Stimulated activated CD4-positive, alpha-beta T cell treated with anti-CD3 and anti-CD28 coated beads, Interleukin-2, amount 100 ng/mL, for 4 hours (primary cell): Measurements from ENCODE around the gene LTV1.

Experiments
- DNase-seq: peaks from one replicate; pipeline ENCODE4 v3.0.0-alpha.2; 2020; ENCODE audit warnings: low read depth

Gene LTV1

DNA sequence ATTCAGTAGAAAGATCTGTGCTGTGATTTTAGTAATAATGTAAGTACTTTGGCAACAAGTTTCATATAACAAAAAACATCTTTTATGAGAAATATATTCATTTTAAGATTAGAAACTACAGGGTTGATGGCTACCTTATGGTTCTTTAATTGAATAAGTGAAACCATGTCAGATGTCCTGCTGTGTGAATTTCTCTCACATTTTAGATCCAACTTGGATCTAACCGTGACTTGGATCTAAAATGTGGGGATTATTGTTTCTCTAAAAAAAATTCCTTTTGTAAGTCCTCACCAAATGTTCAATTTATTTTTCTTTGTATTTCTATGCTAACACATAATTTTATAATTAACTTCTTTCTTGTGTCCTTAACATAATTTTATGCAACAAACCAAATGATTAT lies 51.5 kb downstream of the LTV1 start:
- DNase-seq: no peak

GRCh38 chr6:143896126-143896860 lies 53.2 kb downstream of the LTV1 start:
- DNase-seq: no peak

DNA sequence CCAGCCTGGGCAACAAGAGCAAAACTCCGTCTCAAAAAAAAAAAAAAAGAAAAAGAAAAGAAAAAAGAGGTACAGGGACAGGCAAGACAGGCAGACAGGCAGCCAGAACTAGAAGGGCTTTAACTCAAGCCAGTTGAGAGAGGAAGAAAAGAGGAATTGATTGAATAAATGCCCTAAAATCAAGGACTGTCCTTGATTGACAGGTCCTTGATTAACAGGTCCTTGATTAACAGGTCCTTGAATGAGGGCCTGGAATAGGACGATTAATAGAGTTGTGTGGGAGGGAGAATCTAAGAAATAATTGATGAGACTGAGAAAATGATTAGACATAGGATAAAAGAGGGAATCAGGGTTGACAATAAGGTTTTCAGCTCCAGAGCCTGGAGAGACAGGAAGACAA lies 57.2 kb downstream of the LTV1 start:
- no peak for DNase-seq

DNA sequence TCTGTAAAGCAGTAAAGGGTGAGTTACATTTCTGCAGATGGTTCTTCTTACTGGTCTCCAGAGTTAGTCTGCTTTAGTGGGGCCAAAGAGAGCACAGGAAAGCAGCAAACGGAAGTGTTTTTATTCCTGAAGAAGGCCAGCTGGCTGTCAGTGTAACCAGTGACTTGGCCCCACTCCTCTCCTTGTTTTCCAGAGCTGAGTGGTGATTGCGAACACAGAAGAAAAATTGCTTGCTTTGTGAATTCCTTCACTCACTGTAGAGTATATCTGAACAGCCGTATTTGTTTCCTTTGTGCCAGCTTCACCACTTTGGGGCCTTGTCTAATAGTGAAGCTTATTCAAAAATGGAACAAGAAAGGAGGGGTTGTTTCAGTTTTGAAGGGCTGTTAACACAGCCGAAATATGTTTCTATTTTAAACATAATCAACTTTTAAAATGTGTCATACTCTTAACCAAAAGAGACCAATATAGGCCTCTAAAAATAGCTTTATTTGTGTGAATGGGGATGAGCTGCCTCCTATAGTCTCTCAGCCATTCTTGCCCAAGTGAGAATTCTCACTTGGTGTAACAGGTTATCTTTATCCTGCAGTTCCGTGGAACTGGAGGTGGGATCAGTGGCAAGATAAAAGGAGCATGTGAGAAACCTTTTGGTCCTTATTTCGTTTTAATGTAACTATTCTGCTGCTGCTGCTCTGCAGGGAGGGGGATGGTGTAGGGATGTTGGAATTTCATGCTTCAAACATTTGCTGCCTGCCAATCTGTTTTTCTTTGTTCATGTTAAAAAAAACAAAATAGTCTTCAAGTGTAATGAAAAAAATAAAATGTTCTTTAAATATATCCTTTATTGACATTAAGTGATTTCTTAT lies 59.0 kb downstream of the LTV1 start:
- no peak for DNase-seq

- no peak for DNase-seq
These were observed 59.7 kb downstream of the LTV1 start for GRCh38 chr6:143902827-143903226.

DNA sequence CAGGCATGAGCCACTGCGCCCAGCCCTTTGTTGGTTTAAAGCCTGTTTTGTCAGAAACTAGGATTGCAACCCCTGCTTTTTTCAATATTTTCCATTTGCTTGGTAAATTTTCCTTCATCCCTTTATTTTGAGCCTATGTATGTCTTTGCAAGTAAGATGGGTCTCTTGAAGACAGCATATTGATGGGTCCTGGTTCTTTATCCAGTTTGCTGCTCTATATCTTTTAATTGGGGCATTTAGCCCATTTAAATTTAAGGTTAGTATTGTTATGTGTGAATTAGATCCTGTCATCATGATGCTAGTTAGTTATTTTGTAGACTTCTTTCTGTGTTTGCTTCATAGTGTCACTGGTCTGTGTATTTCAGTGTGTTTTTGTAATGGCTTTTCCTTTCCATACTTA lies 67.9 kb downstream of the LTV1 start:
- no peak for DNase-seq

GRCh38 chr6:143912671-143913070 lies 69.5 kb downstream of the LTV1 start:
- no peak for DNase-seq
